ENCODE data around the gene GRM3.

Gene GRM3

DNA sequence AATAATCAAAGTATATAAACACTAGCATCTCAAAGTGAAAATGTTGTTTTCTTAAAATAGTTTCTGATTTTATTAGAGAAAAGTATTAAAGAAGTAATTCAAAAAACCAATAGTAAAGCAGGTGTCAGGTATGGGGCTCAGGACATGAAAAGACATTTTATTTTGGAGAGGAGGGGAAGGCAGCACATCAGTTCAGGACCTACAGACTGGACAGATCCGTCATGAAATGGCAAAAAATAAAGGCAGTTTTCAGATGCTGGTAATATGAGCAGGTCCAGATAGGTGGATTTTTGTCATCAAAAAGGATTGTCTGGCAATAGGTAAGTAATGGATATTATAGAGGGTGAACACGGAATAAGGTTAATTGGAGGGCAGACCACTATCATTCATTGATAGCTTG lies 49.0 kb downstream of the GRM3 start:
- no peak for DNase-seq (ENCODE audit: low read depth in 2 of 2)

DNA sequence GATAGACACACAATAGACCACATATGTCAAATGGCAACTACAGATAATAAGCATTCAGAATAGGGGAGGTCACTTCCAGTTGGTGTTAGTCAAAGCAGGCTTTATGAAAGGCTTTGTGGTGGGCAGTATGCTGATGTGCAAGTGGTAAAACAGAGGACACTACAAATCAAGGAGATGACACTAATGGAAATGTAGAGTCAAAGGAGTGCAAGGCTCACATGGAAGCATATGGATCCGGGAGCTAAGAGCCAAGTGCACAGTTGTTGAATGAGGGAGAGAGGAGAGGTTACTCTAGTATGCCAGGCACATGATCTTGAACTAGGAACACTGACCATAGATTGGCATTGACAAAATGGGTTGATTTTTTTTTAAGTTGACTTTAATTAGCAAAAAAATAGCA lies 62.7 kb downstream of the GRM3 start:
- DNase-seq (ENCODE audit: low read depth in 2 of 2), result no peak

DNA sequence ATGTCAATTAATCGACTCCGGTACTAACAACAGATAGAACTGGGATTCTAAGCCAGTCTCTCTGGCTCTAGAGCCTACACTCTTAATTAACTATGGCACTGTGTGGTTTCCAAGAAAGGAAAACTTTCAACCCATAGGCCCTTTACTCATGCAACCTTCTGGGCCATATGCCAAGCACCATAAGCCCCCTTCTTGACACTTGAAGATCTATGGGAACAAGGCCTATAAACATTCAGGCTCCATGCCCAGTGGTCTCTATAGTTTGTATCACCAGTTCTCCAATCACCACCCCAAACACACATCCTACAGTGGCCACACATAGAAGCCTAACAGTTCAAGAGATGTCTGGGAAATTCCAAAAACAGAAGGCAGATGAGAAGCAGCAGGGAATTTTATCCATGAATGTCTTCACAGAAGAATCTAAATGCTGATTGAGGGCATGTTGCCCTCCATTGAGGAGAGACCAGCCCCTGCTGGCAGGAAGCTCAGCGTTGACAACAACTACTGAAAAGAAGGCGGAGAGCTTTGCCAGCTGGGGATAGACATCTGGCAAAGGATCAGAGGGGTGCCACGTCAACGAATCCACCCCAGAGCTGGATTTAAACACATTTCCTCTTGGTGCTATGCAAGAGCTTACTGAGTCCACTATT lies 64.4 kb downstream of the GRM3 start:
- no peak for DNase-seq (ENCODE audit: low read depth in 2 of 2)

- no peak for DNase-seq (ENCODE audit: low read depth in 2 of 2)
These were observed 76.6 kb downstream of the GRM3 start for GRCh38 chr7:86720306-86720705.

- DNase-seq (ENCODE audit: low read depth in 2 of 2), result no peak
These were observed 90.1 kb downstream of the GRM3 start for GRCh38 chr7:86733783-86734182.

DNA sequence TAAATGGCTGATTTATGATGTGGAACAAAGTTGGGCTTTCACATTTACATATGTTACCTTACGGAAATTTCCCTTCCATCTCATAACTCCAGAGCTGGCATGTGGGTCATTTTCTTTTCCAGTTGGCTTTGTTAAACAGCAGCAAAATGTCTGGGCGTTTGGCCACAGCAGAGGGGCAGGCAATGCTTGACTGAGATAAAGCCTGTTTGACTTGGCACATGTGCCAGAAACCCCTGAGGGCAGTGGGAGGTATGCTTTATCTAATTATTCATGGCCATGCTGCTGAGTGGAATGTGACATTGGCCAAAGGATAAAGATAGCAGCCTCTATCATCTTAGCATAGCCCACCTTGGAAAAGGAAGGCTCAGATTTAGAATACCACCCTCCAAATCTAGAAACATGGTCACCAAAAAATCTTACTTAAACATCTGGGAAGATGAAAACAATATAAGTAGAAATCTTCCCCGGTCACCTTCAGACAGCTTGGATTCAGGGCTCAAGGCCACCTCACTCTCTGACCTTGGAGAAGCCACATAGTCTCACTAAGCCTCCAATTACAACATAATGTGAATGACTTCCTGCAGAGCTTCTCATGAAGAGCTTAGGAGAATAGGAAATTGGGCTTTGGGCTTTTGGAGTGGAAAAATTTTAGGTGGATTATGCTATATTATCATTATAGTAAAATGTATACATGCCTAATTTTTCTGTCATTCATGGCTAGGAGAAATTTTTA lies 101.5 kb downstream of the GRM3 start:
- no peak for DNase-seq (ENCODE audit: low read depth in 2 of 2)

GRCh38 chr7:86747698-86748097 lies 104.0 kb downstream of the GRM3 start:
- no peak for DNase-seq (ENCODE audit: low read depth in 2 of 2)

DNA sequence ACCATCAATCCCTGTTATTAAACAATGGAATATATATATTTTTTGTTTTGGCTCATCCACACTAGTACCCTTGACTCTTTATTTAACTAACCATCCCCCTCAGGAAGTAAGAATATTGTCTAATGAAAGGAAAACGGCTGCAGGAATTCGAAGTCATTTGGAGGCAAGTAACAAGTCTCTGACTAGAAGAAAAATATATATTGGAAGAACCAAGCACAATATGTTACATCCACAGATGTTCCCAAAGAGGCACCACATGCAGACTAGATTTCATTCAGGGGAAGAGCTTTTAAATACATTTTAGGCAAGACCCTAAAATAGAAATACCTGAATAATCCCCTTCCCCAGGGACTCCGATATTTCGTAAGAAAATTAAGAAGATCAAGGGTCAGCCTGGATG lies 104.5 kb downstream of the GRM3 start:
- DNase-seq (ENCODE audit: low read depth in 2 of 2), result no peak

- no peak for DNase-seq (ENCODE audit: low read depth in 2 of 2)
These were observed 105.4 kb downstream of the GRM3 start for GRCh38 chr7:86748843-86749719.

DNA sequence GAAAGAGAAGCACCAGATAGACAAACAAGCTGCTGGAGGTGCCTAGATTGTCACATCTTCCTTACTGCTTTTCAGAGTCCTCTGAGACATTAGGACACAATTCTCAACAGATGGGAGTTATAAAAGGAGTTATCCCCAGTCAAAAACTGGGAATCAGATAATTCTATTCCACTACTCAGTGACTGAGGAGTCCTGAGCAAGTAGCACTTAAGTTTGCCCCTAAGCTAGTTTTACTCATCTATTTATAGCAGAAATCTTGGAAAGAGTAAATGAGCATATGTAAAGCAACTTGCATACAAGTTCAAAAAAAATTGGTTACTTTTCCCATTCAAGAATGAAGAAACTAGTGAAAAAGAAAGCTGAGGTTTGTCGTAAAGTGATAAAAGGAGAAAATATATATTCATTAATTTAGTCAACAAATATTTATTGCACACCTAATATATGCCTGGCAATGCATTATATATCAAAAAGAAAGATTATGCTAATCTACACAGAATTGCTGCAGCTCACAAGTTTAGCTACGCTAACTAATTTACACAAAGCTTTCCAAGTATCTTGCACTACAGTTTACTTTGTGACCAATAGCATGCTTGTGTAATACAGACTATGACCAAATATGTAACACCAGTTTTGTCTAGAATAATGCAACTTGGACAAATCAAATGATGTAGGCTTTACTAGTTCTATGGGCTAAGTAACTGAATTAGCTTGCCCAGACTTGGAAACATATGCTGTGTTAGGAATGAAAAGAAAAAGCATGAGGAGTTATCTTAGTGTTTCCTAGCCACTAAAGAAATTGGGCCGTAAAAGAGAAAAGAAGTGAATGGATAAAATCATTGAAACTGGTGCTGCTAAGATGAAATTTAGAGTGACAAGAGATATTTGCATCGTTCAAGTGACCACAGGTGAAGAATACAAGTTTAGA lies 106.3 kb downstream of the GRM3 start:
- DNase-seq (ENCODE audit: low read depth in 2 of 2), result no peak

- DNase-seq (ENCODE audit: low read depth in 2 of 2), result no peak
These were observed 116.5 kb downstream of the GRM3 start for GRCh38 chr7:86760236-86760635.

DNA sequence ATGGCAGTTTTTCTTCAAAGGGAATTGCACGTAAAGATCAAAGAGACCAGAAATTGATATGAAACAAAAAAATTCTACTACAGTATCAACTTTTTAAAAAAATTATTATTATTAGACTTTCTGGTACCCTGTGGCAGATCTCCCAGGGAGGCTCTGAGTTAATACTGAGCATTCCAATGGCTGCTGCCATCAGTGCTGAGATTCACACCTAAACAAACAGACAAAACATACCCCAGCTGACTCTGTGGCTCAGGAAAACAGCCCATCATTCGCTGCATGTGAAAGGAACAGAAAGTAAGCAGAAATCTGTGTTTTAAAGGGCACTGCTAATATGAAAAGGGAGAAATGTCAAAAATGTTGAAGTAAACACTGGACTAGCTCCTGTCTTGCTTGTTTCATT lies 118.4 kb downstream of the GRM3 start:
- no peak for DNase-seq (ENCODE audit: low read depth in 2 of 2)

- DNase-seq (ENCODE audit: low read depth in 2 of 2), result no peak
These were observed 122.2 kb downstream of the GRM3 start for GRCh38 chr7:86765931-86766330.

- no peak for DNase-seq (ENCODE audit: low read depth in 2 of 2)
These were observed 124.7 kb downstream of the GRM3 start for GRCh38 chr7:86768394-86768793.

- no peak for DNase-seq (ENCODE audit: low read depth in 2 of 2)
These were observed 125.5 kb downstream of the GRM3 start for GRCh38 chr7:86768967-86769760.

DNA sequence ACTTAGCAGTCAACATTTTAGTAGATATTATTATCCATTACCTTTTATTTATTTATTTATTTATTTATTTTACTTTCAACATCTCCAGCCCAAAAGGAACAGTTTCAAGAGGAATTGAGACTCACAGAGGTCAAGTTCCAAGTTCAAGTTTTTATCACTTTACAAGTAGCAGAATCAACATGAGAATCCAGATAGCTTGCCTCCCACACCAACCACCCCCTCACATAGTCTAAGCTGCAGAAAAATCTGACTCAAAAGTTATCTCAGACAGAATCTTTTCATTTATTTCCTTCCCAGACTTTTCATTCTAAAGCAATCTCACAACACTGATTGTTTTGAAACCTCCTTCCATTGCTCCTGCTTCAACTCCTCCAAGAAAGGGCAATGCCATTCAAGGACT lies 129.6 kb downstream of the GRM3 start:
- DNase-seq (ENCODE audit: low read depth in 2 of 2), result no peak

DNA sequence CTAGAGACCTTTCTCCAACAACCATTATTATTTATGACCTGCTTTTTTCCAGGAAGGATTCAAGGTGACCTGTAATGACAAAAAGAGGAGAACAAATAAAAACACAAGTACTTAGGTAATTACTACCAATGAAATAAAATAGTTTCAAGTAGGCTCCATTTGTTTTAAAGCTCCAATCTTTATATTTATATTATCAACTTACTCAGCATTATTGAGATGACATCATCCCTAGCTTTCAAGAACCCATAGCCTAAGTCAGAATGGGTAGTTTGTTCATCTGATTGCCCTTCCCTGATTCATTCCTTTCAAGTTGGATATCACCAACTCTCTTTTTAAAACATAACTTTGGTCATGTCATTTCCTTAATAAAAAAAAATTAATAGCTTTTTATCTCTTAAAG lies 131.5 kb downstream of the GRM3 start:
- no peak for DNase-seq (ENCODE audit: low read depth in 2 of 2)

DNA sequence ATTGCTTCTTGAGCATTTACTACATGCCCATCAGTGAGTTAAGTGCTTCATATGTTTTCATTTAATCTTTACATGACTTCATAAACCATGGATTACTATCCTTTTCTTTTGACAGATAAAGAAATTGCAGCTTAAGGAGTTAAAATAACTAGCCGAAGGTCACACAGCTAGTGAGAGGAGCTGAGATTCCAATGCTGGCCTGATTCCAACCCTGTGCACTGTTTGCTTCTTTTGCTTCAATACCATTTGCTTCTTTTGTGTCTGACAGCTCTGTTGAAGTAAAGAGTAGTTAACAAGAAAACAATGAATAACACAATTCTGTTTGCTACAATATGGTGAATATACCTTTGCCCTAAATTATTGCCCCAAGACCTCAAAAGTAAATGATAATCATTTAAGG lies 132.4 kb downstream of the GRM3 start:
- no peak for DNase-seq (ENCODE audit: low read depth in 2 of 2)

DNA sequence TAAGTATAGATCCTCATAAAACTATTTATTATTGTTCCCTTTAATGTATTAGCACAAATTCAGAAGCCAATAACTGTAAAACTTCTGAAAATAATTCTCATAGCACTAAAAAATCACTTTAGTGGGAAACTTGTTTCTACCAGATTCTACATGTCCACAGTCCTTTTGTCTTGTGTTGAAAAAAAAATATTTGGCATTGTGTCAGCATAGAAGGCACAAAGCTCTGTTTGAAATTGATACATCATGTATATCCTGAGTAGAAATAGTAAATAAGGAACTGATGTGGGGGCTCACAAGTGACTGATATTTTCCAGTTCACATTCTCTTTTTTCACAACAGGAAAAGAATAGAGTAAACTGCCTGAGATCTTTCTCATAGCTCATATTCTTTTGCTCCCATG lies 134.6 kb downstream of the GRM3 start:
- DNase-seq (ENCODE audit: low read depth in 2 of 2), result no peak

- DNase-seq (ENCODE audit: low read depth in 2 of 2), result no peak
These were observed 141.1 kb downstream of the GRM3 start for GRCh38 chr7:86784765-86785164.

DNA sequence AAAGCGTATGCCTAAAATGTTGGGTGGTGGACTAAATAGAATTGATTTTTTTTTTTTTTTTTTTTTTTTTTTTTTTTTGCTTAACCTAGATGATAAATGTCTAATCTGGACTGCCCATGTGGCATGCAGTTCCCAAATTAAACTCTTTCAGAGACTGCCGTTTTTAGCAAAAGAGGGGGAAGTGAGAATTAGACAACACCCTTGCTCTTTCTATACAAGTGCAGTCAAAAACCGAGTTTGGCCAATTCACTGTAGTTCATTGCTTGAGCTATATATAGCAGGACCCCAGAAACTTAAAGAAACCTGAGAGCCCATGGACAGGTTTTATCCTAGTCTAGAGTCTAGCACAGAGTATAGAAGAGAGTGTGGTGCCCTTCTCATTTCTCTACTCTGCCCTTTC lies 141.9 kb downstream of the GRM3 start:
- no peak for DNase-seq (ENCODE audit: low read depth in 2 of 2)

Data from stimulated activated CD4-positive, alpha-beta T cell treated with anti-CD3 and anti-CD28 coated beads, Interleukin-1b, Interleukin-23, amount 100 ng/mL, for 4 hours (primary cell).